ENCODE results near the gene VMAC.

GRCh38 chr19:5910638-5910907, 5.9 kb downstream of the VMAC start:
- TF ChIP-seq CTCF (IDR thresholded peaks at IDR 0.05; ENCODE audit: insufficient read depth, low read length, poor library complexity, severe bottlenecking) (no peak), EZH2phosphoT487 (conservative IDR thresholded peaks at IDR 0.05; ENCODE audit: low read length) (no peak)
